GM12865 (cell line): ENCODE measurements around the gene PTGFR.

Source experiments
- DNase-seq: peaks from one replicate; pipeline ENCODE4 v3.0.0; 2010; ENCODE audit warnings: low read depth
- H3K4me3 ChIP-seq: 2 replicates; pipeline ENCODE4 v1.5.1; 2011; ENCODE audit warnings: mild to moderate bottlenecking, low read depth, low read length, control low read depth
- CTCF ChIP-seq: IDR thresholded peaks from 2 replicates; pipeline ENCODE4 v1.5.1; 2011; ENCODE audit warnings: low read length, control low read depth, low read depth, inconsistent platforms; ENCODE audit not compliant: insufficient read depth; ENCODE audit errors: missing control alignments

PTGFR gene

GRCh38 chr1:78549331-78549730 lies 58.6 kb downstream of the PTGFR start:
- TF ChIP-seq CTCF, result no peak

GRCh38 chr1:78549891-78550290 lies 59.1 kb downstream of the PTGFR start:
- no peak for TF ChIP-seq CTCF
- DNase-seq, result no peak
- H3K4me3 ChIP-seq, result no peak overlapping the region

More at GRCh38 chr1:78549331-78549730, 58.6 kb downstream of the PTGFR start:
- H3K4me3 ChIP-seq, result no peak overlapping the region
- DNase-seq, result no peak

- TF ChIP-seq CTCF, result peak; percentile 9
- DNase-seq, result peak; percentile 34
- no peak overlapping the region for H3K4me3 ChIP-seq
Observed at GRCh38 chr1:78553859-78554258, 63.1 kb downstream of the PTGFR start.

GRCh38 chr1:78554840-78555239 lies 64.1 kb downstream of the PTGFR start:
- TF ChIP-seq CTCF, result no peak
- DNase-seq, result no peak
- no peak overlapping the region for H3K4me3 ChIP-seq

GRCh38 chr1:78559680-78560079 lies 68.9 kb downstream of the PTGFR start:
- no peak for TF ChIP-seq CTCF
- no peak overlapping the region for H3K4me3 ChIP-seq
- no peak for DNase-seq

- no peak overlapping the region for H3K4me3 ChIP-seq
- DNase-seq, result no peak
- TF ChIP-seq CTCF, result no peak
Observed at GRCh38 chr1:78560811-78561210, 70.0 kb downstream of the PTGFR start.

GRCh38 chr1:78561856-78562255 lies 71.1 kb downstream of the PTGFR start:
- H3K4me3 ChIP-seq, result no peak overlapping the region
- DNase-seq, result no peak
- no peak for TF ChIP-seq CTCF
